Karpas-422 (cell line): ENCODE results near the gene IFNL3. TPM values are rescaled to one million over a fixed set of nuclear protein-coding genes. Genes with fewer than 3 reads are reported as not detected.

Experiments
- DNase-seq: peaks from one replicate; pipeline ENCODE4 v3.0.0-alpha.2; 2015
- H2AFZ ChIP-seq: fragments of 200-600 bp; sonication (generic); 2 replicates; pipeline ENCODE4 v1.6.1; 2014; ENCODE audit warnings: antibody characterized with exemption, low read length, mixed read lengths
- H3K27ac ChIP-seq: fragments of 200-600 bp; sonication (generic); 2 replicates; pipeline ENCODE4 v1.5.1; 2014; ENCODE audit warnings: mild to moderate bottlenecking, low read length, moderate library complexity
- H3K27me3 ChIP-seq: fragments of 200-600 bp; sonication (generic); 2 replicates; pipeline ENCODE4 v1.6.1; 2014; ENCODE audit warnings: low read length, mixed read lengths
- H3K36me3 ChIP-seq: fragments of 200-600 bp; sonication (generic); 2 replicates; pipeline ENCODE4 v1.6.1; 2014; ENCODE audit warnings: low read length, mixed read lengths; ENCODE audit not compliant: insufficient read depth
- H3K4me1 ChIP-seq: fragments of 200-600 bp; sonication (generic); 2 replicates; pipeline ENCODE4 v1.6.1; 2014; ENCODE audit warnings: mild to moderate bottlenecking, low read length, mixed read lengths
- H3K4me2 ChIP-seq: fragments of 200-600 bp; sonication (generic); 2 replicates; pipeline ENCODE4 v1.6.1; 2014; ENCODE audit warnings: low read length, low read depth, mild to moderate bottlenecking; ENCODE audit not compliant: poor library complexity, severe bottlenecking
- H3K4me3 ChIP-seq: fragments of 200-600 bp; sonication (generic); 2 replicates; pipeline ENCODE4 v1.5.1; 2014; ENCODE audit warnings: mild to moderate bottlenecking, antibody characterized with exemption, low read length, mixed read lengths
- H3K79me2 ChIP-seq: fragments of 200-600 bp; sonication (generic); 2 replicates; pipeline ENCODE4 v1.6.1; 2014; ENCODE audit warnings: mild to moderate bottlenecking, low read length, mixed read lengths
- H3K9ac ChIP-seq: fragments of 200-600 bp; sonication (generic); 2 replicates; pipeline ENCODE4 v1.6.0; 2014; ENCODE audit warnings: low read length
- H3K9me2 ChIP-seq: fragments of 200-600 bp; sonication (generic), shearing (Covaris generic); replicated peaks from 2 replicates; pipeline ENCODE4 v1.6.0; 2014; ENCODE audit warnings: mild to moderate bottlenecking, low read length, moderate library complexity; ENCODE audit not compliant: insufficient read depth
- H3K9me3 ChIP-seq: fragments of 300-700, 200-600 bp; sonication (generic); 2 replicates; pipeline ENCODE4 v1.6.1; 2014; ENCODE audit warnings: low read length, mixed read lengths
- H4K20me1 ChIP-seq: fragments of 200-600 bp; sonication (generic); 2 replicates; pipeline ENCODE4 v1.6.1; 2014; ENCODE audit warnings: mild to moderate bottlenecking, antibody characterized with exemption, low read length, low read depth; ENCODE audit not compliant: insufficient read depth
- total RNA-seq: library from RNA; depleted of rRNA; stranded (reverse); fragments of >200 nt; shearing (Covaris generic); gene quantifications from 2 replicates; pipeline ENCODE4 v1.2.3, GENCODE V29; 2014; ENCODE audit warnings: low replicate concordance; rRNA removed

The IFNL3 gene
- total RNA-seq, 1 experiment from 2014 or later = not detected

- DNase-seq = no peak
Observed at GRCh38 chr19:39196860-39197562, 47.8 kb downstream of the IFNL3 start, which contains the start of gene NCCRP1. Gene NCCRP1, plus strand, starts transcription at chr19:39196964. Its CDS starts 19 bp downstream, at chr19:39196983.

GRCh38 chr19:39196320-39196719, 48.5 kb downstream of the IFNL3 start:
- Histone ChIP-seq H2AFZ (no peak overlapping the region), H3K9me3 (no peaks in the 10 kb centered on the region), H3K79me2 (no peaks in the 10 kb centered on the region), H3K4me1 (no peaks in the 10 kb centered on the region), H4K20me1 (no peaks in the 10 kb centered on the region), H3K4me2 (no peak overlapping the region), H3K9ac (no peak overlapping the region), H3K9me2 (no peaks in the 10 kb centered on the region), H3K4me3 (no peak overlapping the region), H3K27ac (no peak overlapping the region), H3K36me3 (no peaks in the 10 kb centered on the region), H3K27me3 (no peaks in the 10 kb centered on the region)
- no peak for DNase-seq

More at GRCh38 chr19:39196860-39197562, 47.8 kb downstream of the IFNL3 start, which contains the start of gene NCCRP1:
- Histone ChIP-seq H3K9me2 (no peaks in the 10 kb centered on the region), H2AFZ (no peak within 1 kb of the TSS), H3K4me2 (no peak within 1 kb of the TSS), H3K27ac (no peak within 1 kb of the TSS), H3K79me2 (no peaks in the 10 kb centered on the region), H3K27me3 (no peaks in the 10 kb centered on the region), H4K20me1 (no peaks in the 10 kb centered on the region), H3K4me3 (no peak within 1 kb of the TSS), H3K36me3 (no peaks in the 10 kb centered on the region), H3K9me3 (no peaks in the 10 kb centered on the region), H3K4me1 (no peaks in the 10 kb centered on the region), H3K9ac (no peak within 1 kb of the TSS)

GRCh38 chr19:39195755-39196154, 49.1 kb downstream of the IFNL3 start:
- H2AFZ ChIP-seq = no peak overlapping the region
- no peaks in the 10 kb centered on the region for H3K36me3 ChIP-seq
- H3K79me2 ChIP-seq = no peaks in the 10 kb centered on the region
- H3K4me2 ChIP-seq = no peak overlapping the region
- no peak overlapping the region for H3K4me3 ChIP-seq
- no peak overlapping the region for H3K27ac ChIP-seq
- H3K9me2 ChIP-seq = no peaks in the 10 kb centered on the region
- H3K4me1 ChIP-seq = no peaks in the 10 kb centered on the region
- no peak overlapping the region for H3K9ac ChIP-seq
- DNase-seq = no peak
- H3K27me3 ChIP-seq = no peaks in the 10 kb centered on the region
- H3K9me3 ChIP-seq = no peaks in the 10 kb centered on the region
- H4K20me1 ChIP-seq = no peaks in the 10 kb centered on the region

- H4K20me1 ChIP-seq = no peaks in the 10 kb centered on the region
- H3K4me3 ChIP-seq = no peak overlapping the region
- H3K4me1 ChIP-seq = no peaks in the 10 kb centered on the region
- no peaks in the 10 kb centered on the region for H3K79me2 ChIP-seq
- no peak overlapping the region for H2AFZ ChIP-seq
- no peaks in the 10 kb centered on the region for H3K27me3 ChIP-seq
- DNase-seq = no peak
- no peaks in the 10 kb centered on the region for H3K9me3 ChIP-seq
- no peaks in the 10 kb centered on the region for H3K9me2 ChIP-seq
- H3K4me2 ChIP-seq = no peak overlapping the region
- no peaks in the 10 kb centered on the region for H3K36me3 ChIP-seq
- H3K27ac ChIP-seq = no peak overlapping the region
- H3K9ac ChIP-seq = no peak overlapping the region
Observed at GRCh38 chr19:39194832-39195542, 49.8 kb downstream of the IFNL3 start.

GRCh38 chr19:39193803-39194202, 51.0 kb downstream of the IFNL3 start:
- no peaks in the 10 kb centered on the region for H3K36me3 ChIP-seq
- no peaks in the 10 kb centered on the region for H3K79me2 ChIP-seq
- no peaks in the 10 kb centered on the region for H3K4me1 ChIP-seq
- no peaks in the 10 kb centered on the region for H3K27me3 ChIP-seq
- H3K9me2 ChIP-seq = no peaks in the 10 kb centered on the region
- no peak overlapping the region for H3K9ac ChIP-seq
- H3K9me3 ChIP-seq = no peaks in the 10 kb centered on the region
- no peak for DNase-seq
- no peaks in the 10 kb centered on the region for H4K20me1 ChIP-seq
- H3K4me3 ChIP-seq = no peak overlapping the region
- H3K4me2 ChIP-seq = no peak overlapping the region
- no peak overlapping the region for H2AFZ ChIP-seq
- H3K27ac ChIP-seq = no peak overlapping the region

Other genes with a start within 250 kb of the IFNL3 start
- not detected in 2 replicates for gene FBXO27, start 212.5 kb downstream of the IFNL3 start, total RNA-seq
- not detected in 2 replicates for gene ACP7, start 160.6 kb downstream of the IFNL3 start, total RNA-seq
- gene PAK4, start 119.2 kb downstream of the IFNL3 start, total RNA-seq = 1.7 and 1.9 TPM in 2 replicates
- gene NCCRP1, start 48.0 kb downstream of the IFNL3 start, total RNA-seq = not detected in 2 replicates
- not detected in 2 replicates for gene SYCN, start 40.7 kb downstream of the IFNL3 start, total RNA-seq
- not detected in 2 replicates for gene IFNL4, start 3.9 kb upstream of the IFNL3 start, total RNA-seq
- not detected in 2 replicates for gene IFNL2, start 23.4 kb upstream of the IFNL3 start, total RNA-seq
- gene IFNL1, start 51.4 kb upstream of the IFNL3 start, total RNA-seq = not detected in 2 replicates
- gene LRFN1, start 75.9 kb upstream of the IFNL3 start, total RNA-seq = not detected in 2 replicates
- not detected in 2 replicates for gene GMFG, start 91.0 kb upstream of the IFNL3 start, total RNA-seq
- 50.9 and 78.1 TPM in 2 replicates for gene SAMD4B, start 97.4 kb upstream of the IFNL3 start, total RNA-seq
- 25.3 and 26.7 TPM in 2 replicates for gene PAF1, start 146.1 kb upstream of the IFNL3 start, total RNA-seq
- gene MED29, start 146.4 kb upstream of the IFNL3 start, total RNA-seq = 18.1 and 18.6 TPM in 2 replicates
- gene ZFP36, start 161.8 kb upstream of the IFNL3 start, total RNA-seq = 10.3 and 16.3 TPM in 2 replicates
- gene PLEKHG2, start 167.7 kb upstream of the IFNL3 start, total RNA-seq = 19.0 and 22.2 TPM in 2 replicates
- gene RPS16, start 190.9 kb upstream of the IFNL3 start, total RNA-seq = 378 and 758 TPM in 2 replicates
- 55.3 and 66.3 TPM in 2 replicates for gene SUPT5H, start 200.6 kb upstream of the IFNL3 start, total RNA-seq
- 61.2 and 101 TPM in 2 replicates for gene TIMM50, start 235.8 kb upstream of the IFNL3 start, total RNA-seq